ENCODE data around the gene UBE2K.
"Not testable (repeated sequence)": the region's sequence is repeated elsewhere in the genome, so short reads cannot be mapped to it uniquely, and the experiment has no call there.

The UBE2K gene, protein sequence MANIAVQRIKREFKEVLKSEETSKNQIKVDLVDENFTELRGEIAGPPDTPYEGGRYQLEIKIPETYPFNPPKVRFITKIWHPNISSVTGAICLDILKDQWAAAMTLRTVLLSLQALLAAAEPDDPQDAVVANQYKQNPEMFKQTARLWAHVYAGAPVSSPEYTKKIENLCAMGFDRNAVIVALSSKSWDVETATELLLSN

DNA sequence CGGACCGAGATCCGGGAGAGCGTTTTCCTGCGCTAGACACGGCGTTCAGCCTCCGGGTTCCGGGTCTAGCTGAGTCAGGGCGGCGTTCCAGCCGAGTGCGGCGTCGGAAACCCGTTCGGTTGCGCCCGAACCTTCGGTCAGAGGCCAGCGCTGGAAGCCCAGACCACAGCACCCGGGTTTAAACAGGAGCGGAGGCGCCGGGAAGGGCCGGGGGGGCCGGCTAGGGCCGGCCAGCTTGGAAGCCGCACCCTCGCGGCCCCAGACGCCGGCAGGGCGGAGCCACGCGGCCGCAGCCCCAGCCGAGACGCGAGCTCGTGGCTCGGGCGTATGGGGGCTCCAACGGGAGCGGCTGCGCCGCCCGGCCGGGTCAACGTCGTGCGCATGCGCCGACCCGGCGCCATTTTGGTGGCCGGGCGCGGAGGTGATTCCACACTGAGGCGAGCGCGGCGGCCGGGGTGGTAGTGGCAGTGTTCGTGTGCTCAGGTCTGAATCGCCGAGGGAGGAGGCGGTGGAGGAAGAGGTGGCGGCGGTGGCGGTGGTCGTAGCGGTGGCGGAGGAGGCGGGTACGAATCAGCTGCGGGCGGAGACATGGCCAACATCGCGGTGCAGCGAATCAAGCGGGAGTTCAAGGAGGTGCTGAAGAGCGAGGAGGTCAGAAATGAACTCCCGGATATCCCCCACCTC, at the start of gene UBE2K:
Gene UBE2K (plus strand): TSS at position 397 of the 684 bp plus-strand sequence. CDS start 192 bp downstream, at position 589.
- FAIRE-seq (no peak), DNase-seq (ENCODE audit: insufficient read length, low spot score) (peak; percentile 72)
- TF ChIP-seq POLR2A (IDR thresholded peaks at IDR 0.05; ENCODE audit: low read depth, low read length): peak; percentile 94

DNA sequence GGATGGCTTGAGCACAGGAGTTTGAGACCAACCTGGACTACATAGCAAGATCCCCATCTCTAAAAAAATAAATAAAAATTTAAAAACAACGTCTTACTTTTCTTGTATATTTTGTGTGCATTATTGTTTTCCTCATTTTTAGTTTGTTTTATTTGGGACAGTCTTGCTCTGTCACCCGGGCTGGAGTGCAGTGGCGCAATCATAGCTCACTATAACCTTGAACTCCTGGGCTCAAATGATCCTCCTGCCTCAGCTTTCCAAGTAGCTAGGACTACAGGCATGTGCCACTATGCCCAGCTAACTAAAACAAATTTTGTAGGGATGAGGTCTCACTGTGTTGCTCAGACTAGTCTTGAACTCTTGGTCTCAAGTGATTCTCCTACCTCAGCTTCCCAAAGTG, 49.7 kb upstream of the UBE2K start:
- FAIRE-seq (no peak), DNase-seq (ENCODE audit: insufficient read length, low spot score) (no peak)
- no peak for TF ChIP-seq POLR2A (IDR thresholded peaks at IDR 0.05; ENCODE audit: low read depth, low read length)

DNA sequence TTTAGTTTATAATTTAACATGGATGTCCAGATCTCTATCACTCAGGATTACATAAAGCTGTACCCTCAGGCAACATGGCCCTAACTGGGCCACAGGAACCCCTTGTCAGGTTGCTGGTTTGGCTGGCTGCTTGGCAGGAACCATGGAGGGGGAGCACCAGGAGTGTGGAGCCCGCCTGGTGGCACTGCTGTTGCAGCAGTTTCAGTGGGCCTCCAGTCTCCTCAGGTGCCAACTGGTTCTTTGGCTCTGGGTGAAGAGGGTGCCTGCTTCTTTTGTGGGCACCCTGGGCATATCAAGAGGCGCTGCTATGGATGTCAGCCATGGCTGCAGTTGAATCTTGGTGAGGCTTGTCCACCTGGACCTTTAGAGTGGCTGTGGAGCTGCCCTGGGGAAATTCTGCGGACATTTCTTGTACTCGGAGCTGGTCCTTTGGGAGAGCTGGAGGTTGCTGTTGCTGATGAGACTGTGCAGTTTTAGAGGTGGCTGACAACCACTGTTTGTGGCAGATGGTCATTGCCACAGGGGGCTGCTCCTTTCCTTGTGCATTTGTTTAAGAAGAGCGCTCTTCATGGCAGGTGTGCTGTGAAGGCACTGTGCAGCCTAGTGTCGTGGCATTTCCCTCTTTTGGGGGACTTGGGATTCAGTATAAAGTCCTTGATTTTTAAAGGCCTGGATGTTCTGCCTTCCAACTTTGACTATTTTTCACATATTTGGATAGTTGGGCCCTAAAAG, 48.9 kb upstream of the UBE2K start:
- no peak for DNase-seq (ENCODE audit: insufficient read length, low spot score)
- FAIRE-seq: no peak
- no peak for TF ChIP-seq POLR2A (IDR thresholded peaks at IDR 0.05; ENCODE audit: low read depth, low read length)

DNA sequence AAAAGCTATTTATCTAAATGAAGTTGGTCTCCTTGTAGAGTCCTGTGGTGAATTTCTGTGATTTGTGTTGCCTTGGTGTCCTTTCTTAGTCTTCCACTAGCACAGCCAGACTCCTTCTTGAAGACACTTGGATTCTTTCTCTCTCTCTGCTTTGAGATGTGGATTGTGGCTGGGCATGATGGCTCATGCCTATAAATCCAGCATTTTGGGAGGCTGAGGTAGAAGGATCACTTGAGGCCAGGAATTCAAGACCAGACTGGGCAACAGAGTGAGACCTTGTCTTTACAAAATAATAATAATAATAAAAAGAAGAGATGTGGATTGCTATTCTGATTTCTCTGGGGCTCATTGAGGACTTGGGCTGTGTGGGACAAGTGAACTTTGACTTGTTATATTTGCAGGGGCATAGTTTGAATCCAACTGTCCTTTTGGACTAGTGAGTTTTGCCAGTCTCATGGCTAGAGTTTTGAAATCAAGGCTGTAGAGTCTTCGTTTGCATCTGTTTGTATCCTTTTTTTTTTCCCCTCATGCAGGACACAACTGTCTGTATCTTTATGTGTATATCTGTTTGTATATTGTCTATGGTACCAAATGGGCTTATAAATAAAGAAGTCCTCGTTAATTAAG, 48.2 kb upstream of the UBE2K start:
- no peak for TF ChIP-seq POLR2A (IDR thresholded peaks at IDR 0.05; ENCODE audit: low read depth, low read length)
- FAIRE-seq (no peak), DNase-seq (ENCODE audit: insufficient read length, low spot score) (no peak)

DNA sequence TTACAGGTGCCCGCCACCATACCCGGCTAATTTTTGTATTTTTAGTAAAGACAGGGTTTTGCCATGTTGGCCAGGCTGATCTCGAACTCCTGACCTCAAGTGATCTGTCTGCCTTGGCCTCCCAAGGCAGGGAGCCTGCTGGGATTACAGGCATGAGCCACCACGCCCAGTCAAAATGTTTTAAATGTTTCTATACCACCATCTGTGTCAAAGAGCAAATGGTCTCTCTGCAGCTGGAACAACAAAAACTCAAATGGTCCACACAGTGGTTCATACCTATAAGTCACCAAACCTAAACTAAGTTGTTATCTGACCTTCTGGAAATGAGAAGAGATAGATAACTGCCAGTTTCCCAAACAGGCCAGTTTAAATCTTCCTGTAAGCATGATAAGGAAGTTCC, 46.4 kb upstream of the UBE2K start:
- FAIRE-seq; DNase-seq (ENCODE audit: insufficient read length, low spot score): not testable (repeated sequence)

DNA sequence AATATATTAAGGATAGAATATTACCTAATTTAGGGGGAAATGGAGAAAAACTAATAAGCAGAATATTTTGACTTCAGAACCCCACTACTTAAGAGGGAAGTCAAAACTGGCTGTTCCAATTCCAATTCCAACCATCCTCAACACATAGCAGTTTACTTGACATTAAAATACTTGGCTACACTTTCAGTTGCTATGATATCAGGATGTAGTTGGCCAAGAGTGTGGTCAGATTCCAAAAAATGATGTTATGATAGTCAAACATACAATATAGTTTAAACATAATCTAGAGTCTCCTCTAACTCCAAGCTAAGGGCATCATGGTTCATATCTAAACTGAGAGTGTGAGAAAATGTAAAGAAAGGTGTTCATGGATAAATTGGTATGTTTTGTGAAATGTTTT, 42.7 kb upstream of the UBE2K start:
- no peak for TF ChIP-seq POLR2A (IDR thresholded peaks at IDR 0.05; ENCODE audit: low read depth, low read length)
- no peak for DNase-seq (ENCODE audit: insufficient read length, low spot score)
- FAIRE-seq: no peak

DNA sequence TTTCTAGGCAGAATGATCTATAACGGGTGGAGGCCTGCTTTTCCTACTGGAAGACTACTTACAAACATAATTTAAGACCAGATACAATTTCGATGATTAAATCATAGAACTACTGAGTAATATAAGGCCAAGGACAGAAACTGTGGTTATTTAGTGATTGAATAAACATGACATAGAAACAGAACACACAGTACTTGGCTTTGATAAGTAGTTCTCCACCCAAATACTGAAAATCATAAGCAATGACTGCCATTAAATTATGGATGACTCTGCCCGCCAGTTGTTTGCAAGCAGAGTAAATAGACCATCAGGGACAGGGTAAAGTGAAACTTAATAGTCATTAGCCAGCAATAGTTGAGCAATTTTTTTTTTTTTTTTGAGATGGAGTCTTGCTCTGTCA, 42.1 kb upstream of the UBE2K start:
- DNase-seq (ENCODE audit: insufficient read length, low spot score) (no peak), FAIRE-seq (no peak)

DNA sequence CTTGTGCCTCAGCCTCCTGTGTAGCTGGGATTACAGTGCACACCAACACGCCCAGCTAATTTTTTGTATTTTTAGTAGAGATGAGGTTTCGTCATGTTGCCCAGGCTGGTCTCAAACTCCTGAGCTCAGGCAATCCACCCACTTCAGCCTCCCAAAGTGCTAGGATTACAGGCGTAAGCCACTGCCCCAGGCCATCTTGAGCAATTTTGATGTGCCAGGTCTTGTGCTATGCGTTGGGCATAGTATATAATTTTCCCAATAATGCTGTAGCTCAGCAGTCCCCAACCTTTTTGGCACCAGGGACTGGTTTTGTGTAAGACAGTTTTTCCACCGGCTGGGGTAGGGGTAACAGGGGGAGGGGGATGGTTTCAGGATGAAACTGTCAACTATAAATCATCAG, 41.3 kb upstream of the UBE2K start:
- DNase-seq (ENCODE audit: insufficient read length, low spot score); FAIRE-seq: not testable (repeated sequence)

More for the DNA sequence above, 42.1 kb upstream of the UBE2K start:
- TF ChIP-seq POLR2A (IDR thresholded peaks at IDR 0.05; ENCODE audit: low read depth, low read length): no peak

DNA sequence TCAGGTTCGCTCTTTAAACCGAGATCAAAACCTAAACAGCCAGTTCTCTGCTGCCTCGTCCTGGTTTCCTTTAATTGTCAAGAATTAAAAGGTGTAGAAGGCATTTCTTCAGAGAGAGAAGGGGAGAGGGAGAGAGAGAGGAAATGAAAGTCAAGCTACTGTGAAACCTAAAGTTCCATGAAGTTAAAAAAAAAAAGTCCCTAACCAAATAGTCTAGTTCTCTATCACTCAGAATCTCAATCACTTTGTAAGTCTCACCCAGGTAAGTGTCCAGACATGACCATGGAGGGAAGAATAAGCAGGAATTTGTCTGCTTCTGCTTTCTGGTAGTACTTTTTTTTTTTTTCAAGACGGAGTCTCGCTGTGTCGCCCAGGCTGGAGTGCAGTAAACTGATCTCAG, 40.5 kb upstream of the UBE2K start:
- DNase-seq (ENCODE audit: insufficient read length, low spot score): no peak
- no peak for FAIRE-seq
- TF ChIP-seq POLR2A (IDR thresholded peaks at IDR 0.05; ENCODE audit: low read depth, low read length): no peak

DNA sequence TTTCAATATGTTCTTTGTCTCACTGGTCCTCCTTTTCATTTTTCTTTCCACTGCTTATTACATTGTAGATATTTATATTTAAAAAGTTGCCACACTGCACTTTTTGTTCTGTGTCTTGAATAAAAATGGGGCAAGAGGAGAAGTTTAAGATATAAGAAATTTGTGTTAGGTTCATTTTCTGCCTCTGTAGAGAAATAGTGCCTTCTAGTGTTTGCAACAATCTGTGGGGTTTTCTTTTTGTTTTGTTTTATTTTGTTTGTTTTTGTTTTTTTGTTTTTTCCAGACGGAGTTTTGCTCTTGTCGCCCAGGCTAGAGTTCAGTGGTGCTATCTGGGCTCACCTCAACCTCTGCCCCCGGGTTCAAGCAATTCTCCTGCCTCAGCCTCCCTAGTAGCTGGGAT, 39.2 kb upstream of the UBE2K start:
- FAIRE-seq (no peak), DNase-seq (ENCODE audit: insufficient read length, low spot score) (no peak)
- TF ChIP-seq POLR2A (IDR thresholded peaks at IDR 0.05; ENCODE audit: low read depth, low read length): no peak

DNA sequence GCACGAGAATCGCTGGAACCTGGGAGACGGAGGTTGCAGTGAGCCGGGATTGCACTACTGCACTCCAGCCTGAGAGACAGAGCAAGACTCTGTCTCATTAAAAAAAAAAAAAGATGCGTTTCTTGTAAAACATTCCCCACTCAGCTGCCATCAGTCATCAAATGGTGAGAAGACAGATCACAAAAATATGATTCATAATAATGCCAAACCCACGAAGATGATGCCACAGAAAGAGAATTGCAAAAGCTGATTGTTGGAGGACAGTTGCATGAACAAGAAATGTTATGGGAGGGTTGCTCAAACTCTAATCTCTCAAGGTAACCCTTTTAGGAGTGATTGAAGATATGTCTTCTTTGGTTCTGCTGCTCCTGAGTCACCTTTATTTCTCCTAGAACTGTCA, 37.9 kb upstream of the UBE2K start:
- DNase-seq (ENCODE audit: insufficient read length, low spot score) (no peak), FAIRE-seq (no peak)
- no peak for TF ChIP-seq POLR2A (IDR thresholded peaks at IDR 0.05; ENCODE audit: low read depth, low read length)

DNA sequence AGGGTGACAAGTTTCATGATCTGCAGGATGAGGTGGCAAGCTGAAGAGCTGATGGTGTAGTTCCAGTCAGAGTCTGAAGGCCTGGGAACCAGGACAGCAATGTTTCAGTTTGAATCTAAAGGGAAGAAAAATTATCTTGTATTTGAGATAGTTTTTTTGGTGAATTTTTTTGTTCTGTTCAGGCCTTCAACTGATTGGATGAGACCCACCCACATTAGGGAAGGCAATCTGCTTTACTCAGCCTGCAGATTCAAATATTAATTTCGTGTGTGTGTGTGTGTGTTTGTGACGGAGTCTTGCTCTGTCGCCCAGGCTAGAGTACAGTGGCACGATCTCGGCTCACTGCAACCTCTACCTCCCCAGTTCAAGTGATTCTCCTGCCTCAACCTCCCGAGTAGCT, 37.2 kb upstream of the UBE2K start:
- no peak for DNase-seq (ENCODE audit: insufficient read length, low spot score)
- no peak for TF ChIP-seq POLR2A (IDR thresholded peaks at IDR 0.05; ENCODE audit: low read depth, low read length)
- no peak for FAIRE-seq

DNA sequence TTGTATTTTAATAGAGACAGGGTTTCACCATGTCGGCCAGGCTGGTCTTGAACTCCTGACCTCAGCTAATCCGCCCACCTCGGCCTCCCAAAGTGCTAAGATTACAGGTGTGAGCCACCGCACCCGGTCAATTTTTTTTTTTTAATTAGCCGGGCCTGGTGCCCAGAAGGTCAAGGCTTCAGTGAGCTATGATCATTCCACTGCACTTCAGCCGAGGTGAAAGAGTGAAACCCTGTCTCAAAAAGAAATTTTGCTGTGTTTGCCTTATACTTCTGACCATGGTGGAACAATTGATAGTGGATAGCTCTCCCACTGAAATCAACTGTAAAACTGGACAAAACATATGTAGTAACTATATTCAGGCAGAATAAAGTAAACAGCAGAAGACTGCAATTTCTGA, 35.3 kb upstream of the UBE2K start:
- FAIRE-seq (no peak), DNase-seq (ENCODE audit: insufficient read length, low spot score) (no peak)
- TF ChIP-seq POLR2A (IDR thresholded peaks at IDR 0.05; ENCODE audit: low read depth, low read length): no peak
